Urothelium cell line (cell line): ENCODE data around the gene ZNF341.
"Not testable (repeated sequence)": the region's sequence is repeated elsewhere in the genome, so short reads cannot be mapped to it uniquely, and the experiment has no call there.

Experiments used
- DNase-seq: peaks from one replicate; pipeline ENCODE4 v3.0.0; 2011; ENCODE audit warnings: low spot score, mixed read lengths
- FAIRE-seq: peaks from 2 replicates; lab custom pipeline; 2011; peaks lifted over from hg19 to GRCh38; lab: Jason Lieb, UNC

Gene ZNF341

GRCh38 chr20:33791540-33791939, 59.7 kb downstream of the ZNF341 start:
- FAIRE-seq = no peak
- no peak for DNase-seq

- no peak for DNase-seq
- FAIRE-seq = no peak
Observed at GRCh38 chr20:33791959-33792597, 60.3 kb downstream of the ZNF341 start.

DNA sequence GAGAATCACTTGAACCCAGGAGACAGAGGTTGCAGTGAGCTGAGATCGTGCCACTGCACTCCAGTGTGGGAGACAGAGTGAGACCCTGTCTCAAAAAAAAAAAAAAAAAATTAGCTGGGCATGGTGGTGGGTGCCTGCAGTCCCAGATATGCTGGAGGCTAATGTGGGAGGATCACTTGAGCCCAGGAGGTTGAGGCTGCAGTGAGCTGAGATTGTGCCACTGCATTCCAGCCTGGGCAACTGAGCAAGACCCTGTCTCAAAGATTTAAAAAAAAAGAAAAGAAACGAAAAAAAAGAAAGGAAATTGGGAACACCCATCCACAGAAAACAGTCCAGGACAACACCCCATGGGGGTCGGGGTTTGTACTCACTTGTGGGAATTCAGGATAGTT, 60.8 kb downstream of the ZNF341 start:
- DNase-seq, FAIRE-seq: not testable (repeated sequence)

- FAIRE-seq (no peak), DNase-seq (no peak)
Observed at GRCh38 chr20:33793011-33793931, 61.5 kb downstream of the ZNF341 start.

- no peak for FAIRE-seq
- no peak for DNase-seq
Observed at GRCh38 chr20:33796263-33796906, 64.6 kb downstream of the ZNF341 start.

DNA sequence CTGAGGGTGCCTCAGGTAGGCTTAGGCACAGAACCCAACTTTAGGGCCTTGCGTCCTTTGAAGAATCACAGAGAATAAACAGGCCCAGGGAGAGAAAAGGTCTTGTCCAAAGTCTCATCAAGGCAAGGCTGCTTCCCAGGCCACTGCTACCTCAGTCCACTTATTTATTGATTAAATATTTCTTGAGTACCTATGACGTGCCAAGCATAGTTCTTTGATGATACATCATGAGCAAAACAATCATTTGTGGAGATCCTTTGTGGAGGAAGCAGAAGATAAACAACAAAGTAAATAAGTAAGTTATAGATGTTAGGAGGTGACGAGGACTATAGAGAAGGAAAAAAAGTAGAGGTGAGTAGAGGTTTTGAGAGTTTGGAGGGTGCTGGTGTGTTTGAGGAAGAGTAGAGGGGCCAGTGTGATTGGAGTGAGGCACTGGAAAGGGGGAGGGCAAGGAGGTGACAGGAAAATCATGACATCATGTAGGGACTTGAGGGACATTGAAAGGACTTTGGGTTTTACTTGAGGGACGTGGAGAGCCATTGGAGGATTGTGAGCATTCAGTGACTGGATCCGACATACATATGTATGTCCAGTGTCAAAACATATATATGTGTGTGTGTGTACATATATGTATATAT, 65.2 kb downstream of the ZNF341 start:
- FAIRE-seq (no peak), DNase-seq (no peak)

GRCh38 chr20:33798444-33798843, 66.6 kb downstream of the ZNF341 start:
- no peak for FAIRE-seq
- DNase-seq = no peak

- FAIRE-seq (no peak), DNase-seq (peak; percentile 50)
Observed at GRCh38 chr20:33803921-33804337, 72.1 kb downstream of the ZNF341 start.

- no peak for FAIRE-seq
- DNase-seq = no peak
Observed at GRCh38 chr20:33808388-33808787, 76.6 kb downstream of the ZNF341 start.

- DNase-seq (no peak), FAIRE-seq (no peak)
Observed at GRCh38 chr20:33810259-33810658, 78.5 kb downstream of the ZNF341 start.

GRCh38 chr20:33810885-33811775, 79.3 kb downstream of the ZNF341 start, which contains the start of gene CHMP4B:
TSS of gene CHMP4B (plus strand) at chr20:33811348. CDS start at chr20:33811469, 121 bp downstream.
- FAIRE-seq (peak; percentile 59), DNase-seq (peak; percentile 100)

- FAIRE-seq (no peak), DNase-seq (no peak)
Observed at GRCh38 chr20:33811776-33812151, 80.0 kb downstream of the ZNF341 start.

GRCh38 chr20:33812152-33812849, 80.5 kb downstream of the ZNF341 start:
- DNase-seq (peak; percentile 52), FAIRE-seq (no peak)

DNA sequence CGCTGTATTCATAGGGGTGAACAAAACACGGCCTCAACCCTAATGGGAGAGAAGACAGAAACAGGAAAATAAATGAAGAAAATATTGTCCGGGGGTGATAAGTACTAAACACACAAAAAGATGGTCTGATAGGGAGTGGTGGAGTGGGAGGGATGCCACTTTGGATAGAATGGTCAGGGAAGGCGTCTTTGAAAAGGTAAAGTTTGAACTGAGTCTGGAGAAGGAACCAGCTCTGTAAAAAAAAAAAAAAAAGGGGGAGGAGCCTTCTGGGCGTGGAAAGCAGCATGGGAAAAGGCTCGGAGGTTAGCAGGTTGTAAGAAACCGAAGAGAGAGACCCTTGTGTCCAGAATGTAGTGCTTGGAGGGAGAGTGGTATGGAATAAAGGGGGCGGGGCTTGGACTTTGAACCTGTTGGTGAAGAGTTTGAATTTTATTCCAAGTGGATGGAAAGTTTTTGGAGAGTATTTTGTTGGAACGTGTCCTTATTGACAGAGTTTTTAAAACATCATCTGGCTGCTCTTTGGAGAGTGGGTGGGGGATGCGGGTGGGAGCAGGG, 81.2 kb downstream of the ZNF341 start:
- FAIRE-seq (no peak), DNase-seq (peak; percentile 54)

- DNase-seq (no peak), FAIRE-seq (no peak)
Observed at GRCh38 chr20:33814238-33814712, 82.5 kb downstream of the ZNF341 start.

- FAIRE-seq (no peak), DNase-seq (no peak)
Observed at GRCh38 chr20:33815671-33816070, 83.9 kb downstream of the ZNF341 start.

- DNase-seq = no peak
Observed at GRCh38 chr20:33816191-33816590, 84.4 kb downstream of the ZNF341 start.

DNA sequence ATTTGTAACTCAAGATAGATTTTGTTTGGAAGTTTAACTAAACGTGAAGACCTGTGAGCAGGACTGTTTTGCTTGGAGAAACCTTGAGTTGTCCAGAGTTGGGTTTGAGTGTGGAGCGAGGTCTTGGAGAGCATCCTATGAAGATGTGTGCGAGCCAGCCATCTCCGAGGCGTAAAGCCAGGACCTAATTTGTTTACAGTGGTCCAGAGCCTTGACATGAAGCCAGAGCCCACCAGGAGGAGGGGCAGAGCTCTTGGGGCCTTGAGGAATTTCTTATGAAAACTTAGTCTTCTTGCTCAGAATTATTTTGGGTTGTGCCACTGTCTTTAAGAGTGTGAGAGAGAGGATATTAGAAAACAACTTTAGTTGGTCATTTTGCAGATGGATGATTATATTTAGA, 85.6 kb downstream of the ZNF341 start:
- DNase-seq (no peak), FAIRE-seq (no peak)

More at GRCh38 chr20:33816191-33816590, 84.4 kb downstream of the ZNF341 start:
- no peak for FAIRE-seq

DNA sequence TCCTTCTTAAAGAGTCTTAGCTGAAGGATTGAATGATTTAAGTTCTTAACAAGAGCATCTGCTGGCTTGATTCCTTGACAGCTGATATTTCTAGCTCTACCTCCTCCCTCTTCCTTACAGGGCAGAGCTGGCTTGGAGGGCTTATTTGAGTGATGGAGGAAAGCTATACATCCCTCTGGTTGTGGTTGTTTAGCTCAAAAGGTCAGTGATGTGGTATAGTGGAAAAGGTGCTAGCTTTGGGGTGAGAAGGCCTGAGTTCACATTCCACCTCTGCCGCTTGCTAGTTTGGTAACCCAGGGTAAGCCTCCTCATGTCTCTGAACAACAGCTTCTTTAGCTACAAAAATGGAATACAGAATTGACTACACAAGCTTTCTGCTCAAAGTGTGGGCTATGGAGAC, 87.7 kb downstream of the ZNF341 start:
- DNase-seq (no peak), FAIRE-seq (no peak)
